CD4-positive, alpha-beta memory T cell (primary cell): ENCODE data around the gene GFRA1. TPM values are rescaled to one million over a fixed set of nuclear protein-coding genes. Genes with fewer than 3 reads are reported as not detected.
"Not testable (repeated sequence)": the region's sequence is repeated elsewhere in the genome, so short reads cannot be mapped to it uniquely, and the experiment has no call there.

Source experiments
- CTCF ChIA-PET: fragments of 350-600 bp; sonication (Branson Sonifier 250); formaldehyde crosslinking; loops from one replicate; lab custom pipeline; 2021; ENCODE audit warnings: inconsistent platforms; ENCODE audit not compliant: partially characterized antibody; lab: Charles Lee
- POLR2A ChIA-PET: fragments of 350-600 bp; sonication (Branson Sonifier 250); formaldehyde crosslinking; loops from one replicate; lab custom pipeline; 2021; ENCODE audit not compliant: partially characterized antibody; lab: Charles Lee
- DNase-seq, 5 donors: peaks; one replicate each; pipeline versions ENCODE4 v3.0.0 to v3.0.0-alpha.2; 2020 to 2022; ENCODE audit warnings: mixed read lengths in 1 of 5
- H3K27ac ChIP-seq: one replicate; pipeline ENCODE4 v1.7.0; 2013; ENCODE audit warnings: low read depth, low read length
- H3K27me3 ChIP-seq: 2 replicates; pipeline ENCODE4 v1.7.0; 2013; ENCODE audit warnings: mild to moderate bottlenecking, low read length, moderate library complexity; ENCODE audit not compliant: insufficient read depth
- H3K36me3 ChIP-seq: 2 replicates; pipeline ENCODE4 v1.7.0; 2013; ENCODE audit warnings: mild to moderate bottlenecking, low read length, moderate library complexity; ENCODE audit not compliant: insufficient read depth
- H3K4me1 ChIP-seq: 2 replicates; pipeline ENCODE4 v1.7.0; 2013; ENCODE audit warnings: mild to moderate bottlenecking, low read length, moderate library complexity; ENCODE audit not compliant: insufficient read depth
- H3K4me3 ChIP-seq, 2 donors: one replicate each; pipeline ENCODE4 v1.7.0; 2013; ENCODE audit warnings: low read length in 2 of 2, mild to moderate bottlenecking in 1 of 2
- H3K9me3 ChIP-seq, 2 donors: one replicate each; pipeline ENCODE4 v1.7.0; 2013; ENCODE audit warnings: low read length in 2 of 2, control low read depth in 1 of 2; ENCODE audit not compliant: control insufficient read depth in 1 of 2
- H3K27ac Mint-ChIP-seq, 7 donors: one replicate each; pipeline ENCODE4 v1.8.0; 2020 to 2021; ENCODE audit warnings: mixed read lengths in 7 of 7, mild to moderate bottlenecking in 6 of 7, inconsistent platforms in 3 of 7, moderate library complexity in 3 of 7
- H3K27me3 Mint-ChIP-seq, 2 donors: one replicate each; pipeline ENCODE4 v1.8.0; 2020 to 2021; ENCODE audit warnings: mixed read lengths in 2 of 2
- H3K36me3 Mint-ChIP-seq, 2 donors: one replicate each; pipeline ENCODE4 v1.8.0; 2020 to 2021; ENCODE audit warnings: mixed read lengths in 2 of 2, inconsistent platforms in 1 of 2, mild to moderate bottlenecking in 1 of 2
- H3K4me1 Mint-ChIP-seq, 4 donors: one replicate each; pipeline ENCODE4 v1.8.0; 2020 to 2021; ENCODE audit warnings: mixed read lengths in 4 of 4, mild to moderate bottlenecking in 1 of 4
- H3K4me3 Mint-ChIP-seq, 8 donors: one replicate each; pipeline ENCODE4 v1.8.0; 2020 to 2021; ENCODE audit warnings: mixed read lengths in 8 of 8, mild to moderate bottlenecking in 7 of 8, moderate library complexity in 6 of 8, inconsistent platforms in 3 of 8
- H3K9me3 Mint-ChIP-seq, 8 donors: one replicate each; pipeline ENCODE4 v1.8.0; 2020 to 2021; ENCODE audit warnings: mixed read lengths in 8 of 8, mild to moderate bottlenecking in 5 of 8, inconsistent platforms in 3 of 8, moderate library complexity in 1 of 8
- intact Hi-C: fragments of 100-400 bp; cut with micrococcal nuclease; formaldehyde crosslinking; loops from one replicate; pipeline ENCODE4 v1.15.1; 2023
- polyA plus RNA-seq, 2 donors: library from polyadenylated mRNA; unstranded; fragments of 300-500 nt; fragmentation: Illumina TruSeq; gene quantifications; one replicate each; pipeline ENCODE4 v1.2.3, GENCODE V29; 2021
- total RNA-seq, 2 experiments: library from RNA; stranded (reverse); gene quantifications; one replicate each; pipeline ENCODE4 v1.2.3, GENCODE V29; 2021

GFRA1 gene
- total and polyA plus RNA-seq, 4 experiments from 2014 or later: not detected

- peaks cover 0 to 16% (median 3%) of the 10 kb centered on the region in 8 donors for H3K9me3 Mint-ChIP-seq
- H3K4me3 Mint-ChIP-seq: no peak overlapping the region
- CTCF ChIA-PET: no interaction called here
Measured at GRCh38 chr10:116168329-116168728, 104.7 kb downstream of the GFRA1 start.

GRCh38 chr10:116165941-116166340 is 107.1 kb downstream of the GFRA1 start:
- peaks cover 0 to 16% (median 4%) of the 10 kb centered on the region in 8 donors for H3K9me3 Mint-ChIP-seq
- DNase-seq, H3K27ac Mint-ChIP-seq, H3K4me3 Mint-ChIP-seq, H3K27ac ChIP-seq, H3K4me1 Mint-ChIP-seq, H3K9me3 ChIP-seq, intact Hi-C loops, CTCF ChIA-PET, H3K36me3 Mint-ChIP-seq, H3K4me1 ChIP-seq, H3K27me3 ChIP-seq, POLR2A ChIA-PET, H3K4me3 ChIP-seq, H3K27me3 Mint-ChIP-seq, H3K36me3 ChIP-seq: not testable (repeated sequence)

More at GRCh38 chr10:116168329-116168728, 104.7 kb downstream of the GFRA1 start:
- H3K27me3 ChIP-seq: no peaks in the 10 kb centered on the region
- DNase-seq: no peak
- POLR2A ChIA-PET: no interaction called here
- no peak overlapping the region for H3K4me3 ChIP-seq
- intact Hi-C loops: no loop called here
- Mint-ChIP-seq H3K4me1 (no peaks in the 10 kb centered on the region), H3K27ac (no peak overlapping the region), H3K27me3 (peaks cover 0 to 1% of the 10 kb centered on the region in 2 donors), H3K36me3 (no peaks in the 10 kb centered on the region)
- H3K9me3 ChIP-seq: no peaks in the 10 kb centered on the region
- no peak overlapping the region for H3K27ac ChIP-seq
- H3K4me1 ChIP-seq: no peaks in the 10 kb centered on the region
- H3K36me3 ChIP-seq: no peaks in the 10 kb centered on the region

- no peaks in the 10 kb centered on the region for H3K36me3 Mint-ChIP-seq
- H3K4me3 Mint-ChIP-seq: no peak overlapping the region
- ChIA-PET POLR2A (no interaction called here), CTCF (no interaction called here)
- DNase-seq: no peak
- Histone ChIP-seq H3K4me1 (no peaks in the 10 kb centered on the region), H3K27ac (no peak overlapping the region), H3K36me3 (no peaks in the 10 kb centered on the region), H3K9me3 (no peaks in the 10 kb centered on the region), H3K4me3 (no peak overlapping the region), H3K27me3 (no peaks in the 10 kb centered on the region)
- intact Hi-C loops: no loop called here
- H3K27ac Mint-ChIP-seq: no peak overlapping the region
- H3K4me1 Mint-ChIP-seq: no peaks in the 10 kb centered on the region
- peaks cover 0 to 16% (median 4%) of the 10 kb centered on the region in 8 donors for H3K9me3 Mint-ChIP-seq
- H3K27me3 Mint-ChIP-seq: no peaks in the 10 kb centered on the region
Measured at GRCh38 chr10:116164291-116164690, 108.7 kb downstream of the GFRA1 start.

GRCh38 chr10:116163333-116164131 is 109.5 kb downstream of the GFRA1 start:
- Histone ChIP-seq H3K4me1 (no peaks in the 10 kb centered on the region), H3K27me3 (no peaks in the 10 kb centered on the region), H3K9me3 (no peaks in the 10 kb centered on the region), H3K36me3 (no peaks in the 10 kb centered on the region), H3K27ac (no peak overlapping the region), H3K4me3 (no peak overlapping the region)
- CTCF ChIA-PET: no interaction called here
- POLR2A ChIA-PET: no interaction called here
- H3K27ac Mint-ChIP-seq: no peak overlapping the region
- DNase-seq: no peak
- H3K4me1 Mint-ChIP-seq: no peaks in the 10 kb centered on the region
- intact Hi-C loops: no loop called here
- no peak overlapping the region for H3K4me3 Mint-ChIP-seq
- no peaks in the 10 kb centered on the region for H3K27me3 Mint-ChIP-seq
- H3K9me3 Mint-ChIP-seq: peaks cover 0 to 16% (median 4%) of the 10 kb centered on the region in 8 donors
- H3K36me3 Mint-ChIP-seq: no peaks in the 10 kb centered on the region

- Mint-ChIP-seq H3K4me3 (no peak overlapping the region), H3K36me3 (no peaks in the 10 kb centered on the region), H3K4me1 (no peaks in the 10 kb centered on the region), H3K27me3 (no peaks in the 10 kb centered on the region), H3K9me3 (peaks cover 0 to 19% (median 4%) of the 10 kb centered on the region in 8 donors), H3K27ac (no peak overlapping the region)
- DNase-seq: no peak
- Histone ChIP-seq H3K27me3 (no peaks in the 10 kb centered on the region), H3K4me1 (no peaks in the 10 kb centered on the region), H3K4me3 (no peak overlapping the region), H3K27ac (no peak overlapping the region), H3K36me3 (no peaks in the 10 kb centered on the region), H3K9me3 (no peaks in the 10 kb centered on the region)
- intact Hi-C loops: no loop called here
- POLR2A ChIA-PET: no interaction called here
- CTCF ChIA-PET: no interaction called here
Measured at GRCh38 chr10:116162851-116163250, 110.2 kb downstream of the GFRA1 start.

GRCh38 chr10:116160271-116160670 is 112.7 kb downstream of the GFRA1 start:
- no peak for DNase-seq
- Histone ChIP-seq H3K27me3 (no peaks in the 10 kb centered on the region), H3K9me3 (no peaks in the 10 kb centered on the region), H3K27ac (no peak overlapping the region), H3K4me3 (no peak overlapping the region), H3K4me1 (no peaks in the 10 kb centered on the region), H3K36me3 (no peaks in the 10 kb centered on the region)
- Mint-ChIP-seq H3K27ac (no peak overlapping the region), H3K36me3 (no peaks in the 10 kb centered on the region), H3K4me3 (no peak overlapping the region), H3K4me1 (no peaks in the 10 kb centered on the region), H3K9me3 (peaks cover 0 to 9% (median 1%) of the 10 kb centered on the region in 8 donors), H3K27me3 (no peaks in the 10 kb centered on the region)
- intact Hi-C loops: no loop called here
- ChIA-PET POLR2A (no interaction called here), CTCF (no interaction called here)

- CTCF ChIA-PET: no interaction called here
- DNase-seq: no peak
- H3K27me3 Mint-ChIP-seq: no peaks in the 10 kb centered on the region
- no peak overlapping the region for H3K4me3 Mint-ChIP-seq
- H3K36me3 Mint-ChIP-seq: no peaks in the 10 kb centered on the region
- H3K36me3 ChIP-seq: no peaks in the 10 kb centered on the region
- no peaks in the 10 kb centered on the region for H3K9me3 ChIP-seq
- no peak overlapping the region for H3K27ac ChIP-seq
- no peak overlapping the region for H3K4me3 ChIP-seq
- H3K27me3 ChIP-seq: no peaks in the 10 kb centered on the region
- POLR2A ChIA-PET: no interaction called here
- peaks cover 0 to 6% (median 1%) of the 10 kb centered on the region in 8 donors for H3K9me3 Mint-ChIP-seq
- no peak overlapping the region for H3K27ac Mint-ChIP-seq
- H3K4me1 Mint-ChIP-seq: no peaks in the 10 kb centered on the region
- no peaks in the 10 kb centered on the region for H3K4me1 ChIP-seq
- intact Hi-C loops: no loop called here
Measured at GRCh38 chr10:116159197-116159596, 113.8 kb downstream of the GFRA1 start.
